K562 (cell line): ENCODE data around the gene ITSN1. TPM values are rescaled to one million over a fixed set of nuclear protein-coding genes. Genes with fewer than 3 reads are reported as not detected.

Experiments
- ETV5 ChIP-seq: sonication (generic); formaldehyde crosslinking; IDR thresholded peaks from 2 replicates; pipeline ENCODE4 v1.4.0; 2020; ENCODE audit warnings: low read depth, mild to moderate bottlenecking, missing genetic modification reagents
- ETV6 ChIP-seq, 3 experiments: fragments of 150-350 bp in 1 of 3; sonication (generic) in 1 of 3; formaldehyde crosslinking in 1 of 3; IDR thresholded peaks; 2 replicates each; pipeline versions ENCODE4 v1.6.1 to v1.8.0; 2014 to 2022; ENCODE audit warnings: borderline replicate concordance in 2 of 3, low read depth in 2 of 3, antibody characterized with exemption in 1 of 3, low read length in 1 of 3, mild to moderate bottlenecking in 1 of 3, missing genetic modification reagents in 1 of 3
- HNRNPLL ChIP-seq: fragments of 200-400 bp; formaldehyde crosslinking; IDR thresholded peaks from 2 replicates; pipeline ENCODE4 v1.6.1; 2017; ENCODE audit warnings: low read length, low read depth, mild to moderate bottlenecking; ENCODE audit not compliant: poor library complexity, severe bottlenecking
- JUND ChIP-seq, 2 experiments: IDR thresholded peaks; 2 replicates in 1 of 2; 3 replicates in 1 of 2; pipeline ENCODE4 v1.6.1; 2011; ENCODE audit warnings: borderline replicate concordance in 2 of 2, low read depth in 2 of 2, low read length in 2 of 2, improper control_type of control experiment in 1 of 2, missing biosample characterization in 1 of 2, missing genetic modification characterization in 1 of 2, missing genetic modification reagents in 1 of 2
- MAFK ChIP-seq: IDR thresholded peaks from 2 replicates; pipeline ENCODE4 v1.6.1; 2011; ENCODE audit warnings: low read length, improper control_type of control experiment
- MYC ChIP-seq, 2 experiments: fragments of 250-450 bp in 1 of 2; sonication (Bioruptor Pico) in 1 of 2; IDR thresholded peaks; 2 replicates each; pipeline versions ENCODE4 v1.5.1 to v1.6.1; 2012 to 2021; ENCODE audit warnings: low read depth in 2 of 2, borderline replicate concordance in 1 of 2, improper control_type of control experiment in 1 of 2, low read length in 1 of 2, mild to moderate bottlenecking in 1 of 2, moderate library complexity in 1 of 2
- SMC3 ChIP-seq: conservative IDR thresholded peaks from 2 replicates; pipeline ENCODE4 v1.6.1; 2011; ENCODE audit warnings: low read depth, low read length, improper control_type of control experiment; ENCODE audit not compliant: insufficient read depth
- SRSF1 ChIP-seq: fragments of 200-400 bp; formaldehyde crosslinking; IDR thresholded peaks from 2 replicates; pipeline ENCODE4 v1.6.1; 2017; ENCODE audit warnings: mild to moderate bottlenecking, low read depth, low read length, moderate library complexity
- ZFP30 ChIP-seq: fragments of 250-450 bp; sonication (Bioruptor Pico); IDR thresholded peaks from 2 replicates; pipeline ENCODE4 v1.8.0; 2022; ENCODE audit warnings: moderate library complexity, mild to moderate bottlenecking, inconsistent platforms, borderline replicate concordance
- ZNF174 ChIP-seq: fragments of 250-450 bp; sonication (Bioruptor Pico); IDR thresholded peaks from 2 replicates; pipeline ENCODE4 v1.4.0; 2020; ENCODE audit warnings: mild to moderate bottlenecking
- polyA plus RNA-seq, 8 experiments: library from polyadenylated mRNA; depleted of rRNA in 4 of 8; stranded (reverse) in 5 of 8; unstranded in 3 of 8; fragments of >200 nt; fragmentation: Nextera tagmentation in 2 of 8; fragmentation: Illumina TruSeq in 1 of 8; extraction: Ambion mirVana in 2 of 8; extraction: Trizol in 1 of 8; gene quantifications; 2 replicates each; pipeline versions ENCODE4 v1.2.1 to v1.2.3, GENCODE V29; 2011 to 2014; ENCODE audit warnings: inconsistent platforms in 1 of 8, missing spikeins in 1 of 8
- total RNA-seq, 7 experiments: library from RNA; depleted of rRNA in 6 of 7; stranded (reverse); fragments of >200 nt in 6 of 7; fragmentation: Illumina TruSeq in 2 of 7; extraction: Trizol in 2 of 7; gene quantifications; 2 replicates each; pipeline versions ENCODE4 v1.2.1 to v1.2.3, GENCODE V29; 2011 to 2021; ENCODE audit warnings: low replicate concordance in 1 of 7
- TF ChIP-seq, protein P1 (sequence below): IDR thresholded peaks from 2 replicates; pipeline ENCODE4 v1.6.1; 2011; ENCODE audit warnings: borderline replicate concordance, low read depth, mild to moderate bottlenecking, moderate library complexity, low read length; ENCODE audit not compliant: insufficient read depth, poor library complexity, severe bottlenecking
- TF ChIP-seq, protein P2 (sequence below): fragments of 450-650 bp; IDR thresholded peaks from 2 replicates; pipeline ENCODE4 v1.6.1; 2016
- TF ChIP-seq, protein P3 (sequence below): fragments of 200-800 bp; sonication (Bioruptor generic); IDR thresholded peaks from 2 replicates; pipeline ENCODE4 v1.6.1; 2017; ENCODE audit warnings: missing genetic modification characterization, missing compliant biosample characterization
- TF ChIP-seq, protein P4 (sequence below): fragments of 450-650 bp; IDR thresholded peaks from 2 replicates; pipeline ENCODE4 v1.6.1; 2016; ENCODE audit warnings: missing biosample characterization, missing genetic modification characterization

ITSN1 gene
- total and polyA plus RNA-seq, 9 of the 15 experiments (the other 6 are each of a cell fraction or from before 2014, with no cell fraction given), result 1.1 to 12.6 (median 4.8) TPM

DNA sequence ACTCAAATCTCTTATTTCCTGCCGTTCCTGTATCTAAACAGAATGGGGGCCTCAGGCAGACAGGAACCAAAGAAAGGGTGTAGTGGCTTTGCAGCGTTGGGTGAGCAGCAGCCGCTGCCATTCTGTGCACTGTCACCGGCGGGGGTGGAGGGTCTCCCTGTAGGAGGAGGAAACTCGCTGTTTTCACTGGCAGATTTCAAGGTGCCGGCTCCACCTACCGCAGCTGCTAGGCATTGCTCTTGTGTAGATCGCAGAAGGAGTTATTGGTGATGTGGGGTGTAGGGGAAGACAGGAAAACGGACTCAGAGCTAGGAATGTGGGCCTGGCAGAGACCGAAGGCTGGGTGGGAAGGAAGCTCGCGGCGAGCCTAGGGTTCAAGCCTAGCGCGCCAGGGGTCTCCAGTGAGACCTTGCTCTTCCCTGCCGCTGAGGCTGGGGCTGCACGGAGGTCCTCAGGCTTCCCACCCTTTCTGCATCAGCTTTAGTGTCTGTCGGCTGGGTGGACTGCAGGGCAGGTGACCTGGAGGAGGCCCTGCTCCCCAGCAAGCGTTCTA, 252.5 kb downstream of the ITSN1 start (continued):
- TF ChIP-seq, protein P1, sequence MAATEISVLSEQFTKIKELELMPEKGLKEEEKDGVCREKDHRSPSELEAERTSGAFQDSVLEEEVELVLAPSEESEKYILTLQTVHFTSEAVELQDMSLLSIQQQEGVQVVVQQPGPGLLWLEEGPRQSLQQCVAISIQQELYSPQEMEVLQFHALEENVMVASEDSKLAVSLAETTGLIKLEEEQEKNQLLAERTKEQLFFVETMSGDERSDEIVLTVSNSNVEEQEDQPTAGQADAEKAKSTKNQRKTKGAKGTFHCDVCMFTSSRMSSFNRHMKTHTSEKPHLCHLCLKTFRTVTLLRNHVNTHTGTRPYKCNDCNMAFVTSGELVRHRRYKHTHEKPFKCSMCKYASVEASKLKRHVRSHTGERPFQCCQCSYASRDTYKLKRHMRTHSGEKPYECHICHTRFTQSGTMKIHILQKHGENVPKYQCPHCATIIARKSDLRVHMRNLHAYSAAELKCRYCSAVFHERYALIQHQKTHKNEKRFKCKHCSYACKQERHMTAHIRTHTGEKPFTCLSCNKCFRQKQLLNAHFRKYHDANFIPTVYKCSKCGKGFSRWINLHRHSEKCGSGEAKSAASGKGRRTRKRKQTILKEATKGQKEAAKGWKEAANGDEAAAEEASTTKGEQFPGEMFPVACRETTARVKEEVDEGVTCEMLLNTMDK, result peak; percentile 86
- TF ChIP-seq JUND (IDR thresholded peaks at IDR 0.05; ENCODE audit: borderline replicate concordance, low read depth, low read length) (peak; percentile 45), JUND (tag; IDR thresholded peaks at IDR 0.05; ENCODE audit: borderline replicate concordance, low read depth, low read length) (peak; percentile 26; the same call in 1 of the 3 replicates), SRSF1 (no peak), ETV6 (IDR thresholded peaks at IDR 0.05; ENCODE audit: borderline replicate concordance in 1 of 2, low read depth in 2 of 2, low read length in 1 of 2) (no peak), ETV6 (CRISPR knock-in tag; IDR thresholded peaks at IDR 0.05; ENCODE audit: borderline replicate concordance) (no peak), ZFP30 (CRISPR knock-in tag) (no peak), MAFK (peak; percentile 29; the same call in 1 of the 2 replicates), HNRNPLL (peak; percentile 19), SMC3 (peak; percentile 71; the same call in 1 of the 2 replicates), ETV5 (CRISPR knock-in tag) (no peak), ZNF174 (CRISPR knock-in tag) (no peak), MYC (IDR thresholded peaks at IDR 0.05; ENCODE audit: low read depth, low read length) (0 out of 2 replicates have a peak, but pooled peaks have one; percentile 51), MYC (CRISPR knock-in tag; IDR thresholded peaks at IDR 0.05; ENCODE audit: borderline replicate concordance, low read depth) (no peak)
- TF ChIP-seq, protein P2, sequence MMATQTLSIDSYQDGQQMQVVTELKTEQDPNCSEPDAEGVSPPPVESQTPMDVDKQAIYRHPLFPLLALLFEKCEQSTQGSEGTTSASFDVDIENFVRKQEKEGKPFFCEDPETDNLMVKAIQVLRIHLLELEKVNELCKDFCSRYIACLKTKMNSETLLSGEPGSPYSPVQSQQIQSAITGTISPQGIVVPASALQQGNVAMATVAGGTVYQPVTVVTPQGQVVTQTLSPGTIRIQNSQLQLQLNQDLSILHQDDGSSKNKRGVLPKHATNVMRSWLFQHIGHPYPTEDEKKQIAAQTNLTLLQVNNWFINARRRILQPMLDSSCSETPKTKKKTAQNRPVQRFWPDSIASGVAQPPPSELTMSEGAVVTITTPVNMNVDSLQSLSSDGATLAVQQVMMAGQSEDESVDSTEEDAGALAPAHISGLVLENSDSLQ, result peak; percentile 40
- TF ChIP-seq, protein P3, sequence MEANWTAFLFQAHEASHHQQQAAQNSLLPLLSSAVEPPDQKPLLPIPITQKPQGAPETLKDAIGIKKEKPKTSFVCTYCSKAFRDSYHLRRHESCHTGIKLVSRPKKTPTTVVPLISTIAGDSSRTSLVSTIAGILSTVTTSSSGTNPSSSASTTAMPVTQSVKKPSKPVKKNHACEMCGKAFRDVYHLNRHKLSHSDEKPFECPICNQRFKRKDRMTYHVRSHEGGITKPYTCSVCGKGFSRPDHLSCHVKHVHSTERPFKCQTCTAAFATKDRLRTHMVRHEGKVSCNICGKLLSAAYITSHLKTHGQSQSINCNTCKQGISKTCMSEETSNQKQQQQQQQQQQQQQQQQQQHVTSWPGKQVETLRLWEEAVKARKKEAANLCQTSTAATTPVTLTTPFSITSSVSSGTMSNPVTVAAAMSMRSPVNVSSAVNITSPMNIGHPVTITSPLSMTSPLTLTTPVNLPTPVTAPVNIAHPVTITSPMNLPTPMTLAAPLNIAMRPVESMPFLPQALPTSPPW (CRISPR knock-in tag), result peak; percentile 52
- TF ChIP-seq, protein P4, sequence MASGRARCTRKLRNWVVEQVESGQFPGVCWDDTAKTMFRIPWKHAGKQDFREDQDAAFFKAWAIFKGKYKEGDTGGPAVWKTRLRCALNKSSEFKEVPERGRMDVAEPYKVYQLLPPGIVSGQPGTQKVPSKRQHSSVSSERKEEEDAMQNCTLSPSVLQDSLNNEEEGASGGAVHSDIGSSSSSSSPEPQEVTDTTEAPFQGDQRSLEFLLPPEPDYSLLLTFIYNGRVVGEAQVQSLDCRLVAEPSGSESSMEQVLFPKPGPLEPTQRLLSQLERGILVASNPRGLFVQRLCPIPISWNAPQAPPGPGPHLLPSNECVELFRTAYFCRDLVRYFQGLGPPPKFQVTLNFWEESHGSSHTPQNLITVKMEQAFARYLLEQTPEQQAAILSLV (tag), result no peak
- TF ChIP-seq, all 486 proteins: peak for 51
